GM20431 (cell line): ENCODE measurements around the gene C1QL1.
"Not testable (repeated sequence)": the region's sequence is repeated elsewhere in the genome, so short reads cannot be mapped to it uniquely, and the experiment has no call there.

Source experiments
- in situ Hi-C: fragments of 300-500 bp; cut with MseI, MboI; formaldehyde crosslinking; loops from one replicate; pipeline ENCODE4 v1.15.0; 2020; ENCODE audit warnings: low sequenced_read_pairs; ENCODE audit not compliant: unreplicated experiment

The C1QL1 gene

DNA sequence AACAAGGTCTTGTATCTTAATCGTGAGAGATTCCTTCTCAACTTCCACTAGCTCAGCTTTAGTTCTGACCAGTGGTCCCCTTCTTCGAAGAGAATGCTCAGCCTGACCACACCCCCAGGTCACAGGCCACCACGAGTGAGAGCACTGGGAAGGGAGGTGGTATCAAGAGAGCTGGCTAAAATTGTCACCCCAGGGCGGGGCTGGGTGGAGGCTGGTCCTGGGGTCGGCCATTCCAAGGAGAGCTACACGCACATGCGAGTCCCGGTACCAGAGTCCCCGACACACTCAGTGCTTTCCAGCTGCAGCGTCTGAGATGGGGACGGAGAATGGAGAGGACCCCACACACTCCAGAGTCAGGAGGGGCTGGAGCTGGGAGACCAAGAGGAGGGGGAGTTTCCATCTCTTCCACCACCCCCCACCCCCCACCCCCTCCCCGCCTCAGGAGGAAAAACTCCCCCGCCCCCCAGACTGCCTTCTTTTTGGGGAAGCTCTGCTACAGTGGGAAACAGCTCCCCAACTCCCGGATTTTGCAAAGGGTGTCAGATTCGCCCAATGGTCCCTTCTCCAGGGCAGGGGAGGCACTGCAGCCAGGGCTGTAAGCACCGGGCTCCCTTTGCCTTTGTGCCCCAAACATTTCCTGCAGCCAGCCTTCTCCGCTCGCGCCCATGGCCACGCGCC is 1.6 kb downstream of the C1QL1 start:
- in situ Hi-C loops = no loop called here

DNA sequence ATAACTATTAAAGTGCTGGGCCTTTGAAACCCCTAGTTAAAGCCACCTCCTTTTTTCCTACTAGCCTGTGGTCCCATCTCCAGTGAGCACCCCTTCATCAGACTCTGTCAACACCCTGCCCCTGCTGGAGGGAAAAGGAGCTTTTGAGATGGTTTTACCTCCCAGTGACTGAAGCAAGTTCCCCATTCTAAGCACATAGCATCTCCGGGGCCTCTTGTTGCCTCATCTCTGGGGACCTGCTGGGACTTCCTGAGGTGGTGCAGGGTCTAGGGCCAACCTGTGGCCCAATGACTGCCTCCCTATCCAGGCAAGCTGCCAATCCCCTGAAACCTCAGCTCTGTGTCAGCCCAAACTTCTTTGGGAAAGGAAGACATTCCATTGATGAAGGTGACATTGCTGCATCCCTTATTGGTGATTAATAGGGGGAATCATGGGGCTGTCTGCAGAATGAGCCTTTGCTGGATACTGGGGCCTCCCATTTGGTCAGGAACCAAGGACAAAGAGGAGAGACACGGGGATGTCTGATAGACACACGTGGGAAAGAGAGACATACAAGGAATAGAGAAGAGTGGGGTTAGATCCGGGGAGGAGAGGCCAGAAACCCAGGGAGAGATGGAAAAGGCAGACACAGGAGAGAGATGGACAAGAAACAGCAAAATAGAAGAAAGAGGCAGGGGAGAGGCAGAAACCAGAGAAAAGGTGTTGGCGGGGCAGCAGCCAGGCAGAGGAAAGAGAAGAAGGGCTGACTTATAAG is 2.4 kb downstream of the C1QL1 start:
- in situ Hi-C loops = no loop called here

DNA sequence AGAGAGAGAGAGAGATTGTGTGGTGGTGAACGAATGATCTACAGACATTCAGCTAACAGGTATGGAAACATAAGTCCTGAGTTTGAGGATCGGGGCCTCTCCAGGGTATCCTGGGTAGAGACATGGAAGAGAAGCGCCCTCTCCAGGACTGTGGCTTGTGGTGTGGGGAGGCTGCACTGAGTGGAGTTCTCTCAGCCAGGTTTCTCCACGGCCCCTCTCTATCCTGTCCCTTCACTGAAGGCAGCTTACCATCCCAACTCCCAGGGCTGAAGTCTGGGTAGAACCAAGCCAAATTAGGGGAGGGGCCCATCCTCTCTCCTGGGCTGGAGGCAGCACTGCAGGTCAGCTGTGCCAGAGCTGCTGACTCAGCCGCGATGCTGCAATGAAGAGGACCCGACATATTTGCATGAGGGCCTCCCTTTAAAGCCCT is 6.2 kb downstream of the C1QL1 start:
- in situ Hi-C loops = no loop called here

DNA sequence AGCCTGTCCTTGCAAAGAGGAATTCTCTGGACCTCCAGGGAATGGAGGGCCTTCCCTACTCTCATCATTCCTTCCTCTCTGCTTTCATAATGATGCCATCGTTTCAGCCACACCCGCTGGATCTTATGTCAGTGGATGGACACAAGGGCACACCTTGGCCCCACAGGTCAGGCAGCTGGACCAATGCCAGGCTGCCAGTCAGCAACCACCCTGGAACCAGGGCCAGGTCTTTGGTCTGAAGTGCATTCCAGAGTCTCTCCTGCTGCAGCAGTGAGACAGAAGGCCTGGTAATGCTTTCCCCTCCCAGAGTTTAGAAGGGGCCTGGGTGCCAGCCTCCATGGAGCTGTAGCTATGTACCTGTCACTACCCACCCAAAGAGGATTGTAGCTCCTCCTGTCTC is 7.4 kb downstream of the C1QL1 start:
- in situ Hi-C loops = no loop called here

DNA sequence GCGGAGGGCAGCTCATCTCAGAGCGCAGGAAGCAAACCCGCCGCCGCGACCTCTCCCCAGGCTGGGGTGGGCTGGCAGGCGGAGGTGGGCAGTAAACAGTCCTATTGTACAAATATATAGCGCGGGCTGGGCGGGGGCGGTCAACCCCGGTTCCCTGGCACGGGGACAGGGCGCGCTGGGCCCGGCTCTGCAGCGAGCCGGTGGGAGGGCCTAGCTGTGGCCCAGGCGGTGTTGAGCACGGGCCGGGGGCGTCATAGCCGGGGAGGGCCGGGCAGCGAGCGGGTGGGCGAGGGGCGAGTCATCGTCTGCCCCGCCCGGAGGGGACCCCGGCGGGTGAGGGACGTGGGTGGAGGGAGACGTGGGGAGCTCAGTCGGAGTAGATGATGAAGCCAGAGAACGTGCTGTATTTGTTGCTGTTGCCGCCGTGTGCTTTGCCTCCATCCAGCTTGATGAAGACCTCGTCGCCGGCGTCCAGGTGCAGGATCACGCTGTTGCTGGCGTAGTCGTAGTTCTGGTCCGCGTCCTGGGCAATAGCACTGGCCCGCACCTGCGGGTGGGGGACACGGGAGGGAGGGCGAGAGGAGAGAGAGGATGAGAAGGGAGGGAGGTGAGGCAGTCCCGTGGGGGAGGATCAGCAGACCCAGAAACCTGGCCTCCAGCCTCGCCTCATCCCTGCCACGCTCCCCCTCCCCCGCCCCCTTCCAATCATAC is 8.1 kb downstream of the C1QL1 start:
- in situ Hi-C loops = no loop called here

DNA sequence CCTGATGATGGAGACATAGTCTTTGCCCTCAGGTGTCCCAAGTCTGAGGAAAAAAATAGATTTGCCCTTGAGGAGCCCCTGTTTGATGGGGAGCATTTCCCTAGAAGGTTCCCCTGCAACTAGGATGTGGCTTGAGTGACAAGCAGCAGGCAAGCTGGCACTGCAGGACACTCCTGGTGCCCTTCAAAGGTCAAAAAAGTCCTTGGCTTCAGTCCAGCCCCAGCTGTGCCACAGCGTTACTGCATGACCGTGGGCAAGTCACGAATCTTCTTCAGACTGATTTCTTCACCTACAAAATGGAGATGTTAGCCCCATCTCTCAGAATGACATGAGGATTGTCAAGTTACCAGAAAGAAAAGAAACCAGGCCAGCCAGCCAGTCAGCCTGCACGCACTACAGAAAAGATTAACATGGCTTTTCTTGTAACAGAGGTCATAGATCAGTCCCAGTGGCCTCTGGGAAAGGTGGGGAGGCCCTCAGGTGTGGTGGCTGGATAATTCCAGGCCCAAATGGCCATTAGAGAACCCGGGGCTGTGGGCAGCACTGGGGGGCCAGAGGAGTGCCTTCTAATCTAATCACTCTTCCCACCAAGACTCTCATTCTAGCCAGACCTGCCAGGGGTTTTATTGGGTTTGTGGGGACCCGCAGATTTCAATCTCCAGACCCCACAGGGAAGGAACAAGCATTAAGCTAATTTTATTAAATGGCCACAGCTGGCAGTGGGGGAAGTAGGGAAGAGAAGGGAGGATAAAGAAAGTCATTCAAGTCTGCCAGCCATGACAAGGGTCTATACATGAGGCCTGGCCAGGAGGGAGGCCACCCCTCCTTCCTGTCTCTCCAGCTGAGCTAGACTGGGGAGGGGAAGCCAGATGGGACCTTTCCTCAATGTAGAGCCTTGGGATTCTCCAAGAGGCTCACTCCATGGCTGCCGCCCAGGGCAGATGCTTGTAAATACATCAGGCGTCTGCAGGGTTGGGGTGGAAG is 10.8 kb downstream of the C1QL1 start:
- in situ Hi-C loops = no loop called here

DNA sequence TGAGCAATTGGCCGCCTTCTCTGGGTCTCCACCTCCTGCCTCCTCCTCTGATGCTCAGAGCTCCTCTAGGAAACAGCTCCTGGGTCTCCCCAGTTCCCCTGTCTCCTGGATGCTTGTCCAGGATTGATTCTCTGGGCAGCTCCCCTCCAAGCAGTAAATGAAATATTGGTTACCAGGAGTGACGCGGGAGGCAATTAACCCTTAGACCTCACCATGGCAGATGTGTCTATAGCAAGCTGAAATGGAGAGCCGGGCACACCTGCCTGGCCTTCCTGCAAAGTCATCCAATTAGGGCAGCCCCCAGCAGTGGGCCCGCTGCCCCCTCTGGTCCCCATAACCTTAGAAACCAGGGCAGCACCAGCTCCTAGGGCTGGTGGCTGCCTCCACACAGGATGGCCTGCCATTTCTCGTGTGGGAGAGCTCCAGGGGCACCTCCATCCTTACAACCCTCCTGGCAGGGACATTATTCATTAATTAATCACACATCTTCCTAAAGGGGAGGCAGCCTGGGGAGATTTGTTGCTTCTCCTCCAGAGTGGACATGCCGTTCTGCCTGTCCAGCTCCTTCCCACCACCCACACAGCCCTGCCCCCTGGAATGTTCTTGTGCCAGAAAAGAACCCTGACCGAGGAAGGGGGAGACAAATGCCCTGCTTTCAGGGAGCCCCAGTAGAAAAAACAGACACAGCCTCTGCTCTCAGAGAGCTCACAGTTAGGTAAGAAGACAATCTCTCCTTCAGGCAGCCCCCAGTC is 12.3 kb downstream of the C1QL1 start:
- in situ Hi-C loops = no loop called here

DNA sequence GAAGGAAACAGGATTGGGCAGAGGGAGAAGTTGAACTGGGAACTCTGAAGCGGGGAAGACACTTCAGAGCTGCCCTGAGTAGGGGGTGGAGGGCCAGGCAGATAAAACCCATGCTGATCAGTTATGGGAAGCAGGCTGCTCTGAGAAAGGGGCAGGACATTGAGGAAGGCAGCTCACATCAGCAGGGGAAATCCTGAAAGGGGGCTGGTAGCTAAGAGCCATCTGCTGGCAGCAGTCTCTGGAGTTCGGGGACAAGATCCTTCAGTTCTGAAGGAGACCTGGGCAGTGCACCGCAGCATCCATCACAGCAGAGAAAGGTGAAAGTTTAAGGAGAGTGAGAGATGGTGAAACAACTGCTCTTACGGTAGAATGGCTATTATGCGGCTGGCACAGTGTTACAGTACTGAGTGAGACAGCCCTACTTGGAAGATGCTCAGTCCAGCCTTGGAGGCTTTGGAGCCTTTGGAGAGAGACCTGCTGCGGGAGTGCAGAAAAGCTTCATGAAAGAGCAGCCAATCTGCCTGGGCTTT is 15.1 kb downstream of the C1QL1 start:
- in situ Hi-C loops = no loop called here

DNA sequence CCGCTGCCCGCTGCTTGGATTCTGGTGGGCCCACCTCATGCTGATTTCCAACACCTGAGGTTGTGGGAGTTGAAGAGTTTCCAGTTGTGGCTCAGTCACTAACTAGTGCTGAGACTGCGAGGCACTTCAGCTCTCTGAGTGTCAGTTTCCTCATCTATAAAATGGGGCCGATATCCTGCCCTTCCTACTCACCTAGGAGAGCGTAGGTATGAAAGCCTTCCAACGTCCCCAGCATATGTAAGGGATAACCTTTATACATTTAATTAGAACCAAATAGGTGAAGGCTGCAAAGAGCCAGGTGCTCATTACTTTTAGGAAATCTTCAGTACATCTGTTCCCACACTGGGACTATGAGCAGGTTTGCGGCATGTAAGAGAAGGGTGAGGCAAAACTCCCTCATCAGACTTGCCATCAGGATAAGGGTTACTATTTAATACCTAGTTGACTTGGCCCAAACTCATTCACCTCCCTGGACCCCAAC is 19.7 kb downstream of the C1QL1 start:
- in situ Hi-C loops = no loop called here

DNA sequence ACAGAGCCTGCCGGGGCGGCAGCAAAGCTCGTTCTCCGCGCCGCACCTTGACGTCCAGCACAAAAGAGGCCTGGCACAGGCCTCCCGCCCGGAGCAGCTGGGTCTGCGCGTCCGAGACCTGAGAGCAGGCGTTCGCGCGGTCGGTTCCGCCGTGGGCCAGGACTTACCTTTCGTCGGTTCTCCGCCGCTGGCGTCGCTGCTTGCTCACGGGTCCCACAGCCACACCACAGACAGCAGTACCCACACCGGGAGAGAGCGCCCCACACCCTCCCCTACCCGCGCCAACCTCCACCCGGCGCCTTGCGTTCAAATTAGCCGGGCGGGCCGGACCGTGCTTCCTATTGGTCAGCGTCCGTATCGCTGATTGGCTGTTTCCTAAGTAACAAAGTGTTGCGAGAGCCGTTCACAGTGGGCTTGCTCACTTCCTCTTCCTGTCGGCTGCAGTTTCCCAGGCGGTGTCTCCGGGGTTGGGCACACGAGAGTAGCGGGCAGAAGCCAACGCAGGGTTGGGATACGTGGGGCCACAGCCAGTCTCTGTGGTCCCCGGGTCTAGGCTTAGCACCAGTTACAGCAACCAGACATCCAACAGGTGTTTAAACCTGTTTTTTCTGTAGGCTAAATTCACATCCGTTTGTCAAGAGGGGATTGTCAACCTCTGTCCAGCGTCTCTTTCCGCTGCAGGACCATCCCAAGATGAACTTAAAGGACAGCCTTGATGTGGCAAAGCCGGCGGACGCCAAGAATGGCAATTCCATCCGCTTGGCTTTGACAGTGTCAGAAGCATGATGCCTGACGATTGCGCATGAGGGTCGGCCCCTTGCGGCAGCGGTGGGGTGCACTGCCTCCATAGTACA is 20.4 kb downstream of the C1QL1 start, which contains the start of gene KIF18B:
KIF18B (minus strand) TSS at position 313 of the 854 bp plus-strand sequence. CDS start 11,429 bp downstream, outside the sequence.
- in situ Hi-C loops = no loop called here

DNA sequence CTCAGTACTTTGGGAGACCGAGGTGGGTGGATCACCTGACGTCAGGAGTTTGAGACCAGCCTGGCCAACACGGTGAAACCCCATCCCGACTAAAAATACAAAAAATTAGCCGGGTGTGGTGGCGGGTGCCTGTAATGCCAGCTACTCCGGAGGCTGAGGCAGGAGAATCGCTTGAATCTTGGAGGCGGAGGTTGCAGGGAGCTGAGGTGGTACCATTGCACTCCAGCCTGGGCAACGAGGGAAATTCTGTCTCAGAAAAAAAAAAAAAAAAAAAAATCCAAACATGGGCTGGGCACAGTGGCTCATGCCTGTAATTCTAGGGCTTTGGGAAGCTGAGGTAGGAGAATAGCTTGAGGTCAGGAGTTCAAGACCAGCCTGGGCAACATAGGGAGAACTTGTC is 22.5 kb downstream of the C1QL1 start:
- in situ Hi-C loops = not testable (repeated sequence)

DNA sequence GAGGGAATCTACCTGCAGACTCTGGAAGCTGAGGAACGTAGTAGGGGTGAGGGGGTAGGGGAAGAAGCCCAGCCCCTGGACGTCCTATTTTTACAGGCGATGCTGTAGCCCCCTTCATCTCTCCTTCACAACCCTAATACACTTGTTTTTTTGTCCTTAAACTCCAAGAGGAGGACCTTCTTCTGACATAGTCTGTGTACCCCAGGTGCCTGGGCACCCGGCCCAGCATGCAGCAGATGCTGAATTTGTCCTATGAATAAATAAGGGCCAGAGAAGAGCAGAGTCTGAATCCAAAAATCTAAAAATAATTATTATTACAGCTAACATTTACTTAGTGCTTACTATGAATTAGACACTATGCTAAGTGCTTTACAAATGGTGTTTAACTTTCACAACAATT is 25.6 kb downstream of the C1QL1 start:
- in situ Hi-C loops = no loop called here

DNA sequence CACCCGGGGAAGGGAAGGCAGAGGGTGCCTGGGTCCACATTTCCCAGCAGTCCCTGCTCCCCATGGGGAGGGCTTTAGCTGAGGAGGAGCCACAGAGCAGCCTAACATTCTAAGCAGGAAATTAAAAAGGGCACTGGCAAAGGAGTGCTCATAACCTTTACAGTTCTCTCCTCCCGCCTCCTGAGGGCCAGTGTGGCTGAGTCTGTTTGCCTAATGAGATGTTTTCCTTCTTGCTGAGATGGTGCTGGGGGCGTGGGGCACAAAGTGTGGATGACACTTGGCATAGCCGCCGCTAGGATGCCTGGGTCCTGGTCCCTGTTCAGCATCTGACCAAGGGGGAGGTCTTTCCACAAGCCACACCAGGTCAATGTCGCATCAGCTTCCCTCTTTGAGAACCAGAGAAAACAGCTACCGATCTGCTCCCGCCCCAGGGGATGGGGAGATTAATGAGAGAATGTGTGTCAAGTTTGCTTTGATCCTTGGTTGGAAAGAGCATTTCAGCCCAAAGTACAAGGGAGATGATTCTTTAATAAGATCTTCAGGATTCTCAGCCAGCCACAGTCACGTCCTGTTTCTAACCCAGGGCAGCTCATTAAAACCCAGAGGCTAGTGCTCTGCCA is 26.3 kb downstream of the C1QL1 start:
- in situ Hi-C loops = no loop called here

DNA sequence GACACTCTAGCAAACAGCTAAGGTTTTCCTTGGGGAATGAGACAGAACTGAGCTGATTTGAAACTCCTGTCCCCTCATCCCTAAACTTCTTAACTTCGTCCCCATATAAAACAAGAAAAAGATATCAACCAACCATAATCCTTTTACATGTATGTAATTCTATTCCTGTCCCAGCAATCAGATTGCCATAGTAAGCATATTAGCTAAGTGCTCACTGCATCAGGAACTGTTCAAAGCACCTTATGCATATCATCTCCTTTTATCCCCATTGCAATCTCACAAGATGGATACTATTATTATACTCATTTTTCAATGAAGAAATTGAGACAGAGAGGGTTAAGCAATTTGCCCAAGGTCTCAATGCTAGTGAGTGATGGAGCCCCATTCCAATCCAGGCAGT is 27.3 kb downstream of the C1QL1 start:
- in situ Hi-C loops = no loop called here

DNA sequence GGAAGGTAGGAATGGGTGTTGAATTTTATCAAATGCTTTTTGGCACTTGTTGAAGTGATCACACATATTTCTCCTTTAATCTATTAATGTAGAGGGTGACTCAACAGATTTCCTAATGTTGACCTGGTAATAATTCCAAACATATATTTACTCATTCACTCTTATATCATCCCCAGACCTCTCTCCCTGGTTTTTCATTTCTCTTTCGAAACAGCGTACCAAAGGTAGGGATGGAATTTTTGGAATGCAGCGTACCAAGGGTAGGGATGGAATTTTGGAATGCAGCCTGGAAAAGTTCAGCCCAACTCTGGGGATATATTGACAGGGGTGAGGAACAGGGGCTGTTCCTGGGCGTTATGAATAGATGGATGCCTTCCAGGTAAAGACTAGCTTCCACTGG is 27.8 kb downstream of the C1QL1 start:
- in situ Hi-C loops = no loop called here

DNA sequence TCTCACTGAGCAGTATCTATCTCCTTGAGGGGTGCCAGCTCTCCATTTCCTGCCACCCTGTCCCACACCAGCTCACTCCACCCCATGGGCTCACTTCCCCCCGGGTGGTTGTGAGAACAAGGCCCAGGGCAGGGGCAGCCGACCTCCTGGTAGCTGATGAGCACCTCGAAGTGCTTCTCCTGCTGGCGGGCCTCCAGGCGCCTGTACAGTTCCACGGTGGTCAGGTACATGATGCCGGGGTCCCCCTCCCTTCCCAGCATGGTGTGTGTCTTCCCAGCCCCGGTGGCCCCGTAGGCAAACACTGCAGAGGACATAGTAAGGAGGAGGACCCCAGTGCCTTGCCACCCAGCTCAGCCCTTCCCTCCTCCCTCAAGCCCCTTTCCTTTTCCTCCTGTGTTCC is 33.0 kb downstream of the C1QL1 start:
- in situ Hi-C loops = no loop called here

DNA sequence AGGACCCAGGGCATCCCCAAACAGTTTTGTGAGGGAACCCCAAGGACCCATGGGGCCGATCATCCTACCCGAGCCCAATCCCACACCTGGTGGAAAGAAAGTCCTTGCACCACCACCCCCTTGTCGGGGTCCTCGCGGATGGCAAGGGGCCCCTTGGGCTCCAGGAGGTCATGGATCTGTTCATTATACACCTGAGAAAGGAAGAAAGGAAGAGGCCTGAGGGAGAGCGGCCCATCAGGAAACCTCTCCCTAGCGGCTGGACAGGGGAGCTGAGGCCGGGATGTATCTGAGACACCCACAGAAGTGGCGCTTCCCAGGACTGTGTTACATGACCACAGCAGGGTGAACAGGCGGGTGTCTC is 33.4 kb downstream of the C1QL1 start:
- in situ Hi-C loops = no loop called here
